ENCODE data around the gene NIPSNAP3A. TPM values are rescaled to one million over a fixed set of nuclear protein-coding genes. Genes with fewer than 3 reads are reported as not detected.

NIPSNAP3A gene
- polyA plus RNA-seq, 1 donor (not counting 4 experiments of a cell fraction or from before 2014, with no cell fraction given) = 48.0 TPM

- Histone ChIP-seq H3K4me1 (ENCODE audit: control insufficient read depth, extremely low read depth, insufficient read depth, low read length) (peaks cover 7% of the 10 kb centered on the region), H3K9me1 (ENCODE audit: control insufficient read depth, extremely low read depth, insufficient read depth, low read length) (no peaks in the 10 kb centered on the region), H3K4me3 (ENCODE audit: control insufficient read depth in 2 of 3, extremely low read depth in 1 of 3, insufficient read depth in 2 of 3, low read depth in 1 of 3, low read length in 3 of 3) (no peak overlapping the region), H3K9ac (ENCODE audit: control insufficient read depth, extremely low read depth, insufficient read depth, low read length) (no peak overlapping the region), H3K36me3 (ENCODE audit: control insufficient read depth in 2 of 2, extremely low read depth in 1 of 2, insufficient read depth in 2 of 2, low read length in 2 of 2) (peaks cover 5 to 6% of the 10 kb centered on the region in 2 experiments), H3K4me2 (ENCODE audit: control insufficient read depth, extremely low read depth, insufficient read depth, low read depth, low read length) (no peak overlapping the region), H3K9me3 (ENCODE audit: control insufficient read depth, low read depth, low read length) (no peaks in the 10 kb centered on the region), H3K27me3 (ENCODE audit: control insufficient read depth, extremely low read depth, insufficient read depth, low read length) (no peaks in the 10 kb centered on the region), H3K79me2 (ENCODE audit: control insufficient read depth, insufficient read depth, low read length) (no peaks in the 10 kb centered on the region), H2AFZ (ENCODE audit: control insufficient read depth, low read length) (no peak overlapping the region), H4K20me1 (ENCODE audit: control insufficient read depth, extremely low read depth, insufficient read depth, low read length) (no peaks in the 10 kb centered on the region), H3K27ac (ENCODE audit: control insufficient read depth, insufficient read depth, low read length) (no peak overlapping the region)
- no peak for TF ChIP-seq EZH2 (IDR thresholded peaks at IDR 0.05; ENCODE audit: low read length)
- dilution Hi-C loops (cut with MboI; ENCODE audit: extremely low pct_ligation_motif_present, low sequenced_read_pairs) = no loop called here
- FAIRE-seq = no peak
- no peak for DNase-seq (ENCODE audit: low read depth, low spot score)
Measured at GRCh38 chr9:104779946-104780535, 32.6 kb downstream of the NIPSNAP3A start.

- no peaks in the 10 kb centered on the region for H4K20me1 ChIP-seq (ENCODE audit: control insufficient read depth, extremely low read depth, insufficient read depth, low read length)
- H3K9me3 ChIP-seq (ENCODE audit: control insufficient read depth, low read depth, low read length) = no peaks in the 10 kb centered on the region
- dilution Hi-C loops (cut with MboI; ENCODE audit: extremely low pct_ligation_motif_present, low sequenced_read_pairs) = no loop called here
- H3K36me3 ChIP-seq (ENCODE audit: control insufficient read depth in 2 of 2, extremely low read depth in 1 of 2, insufficient read depth in 2 of 2, low read length in 2 of 2) = peaks cover 10% of the 10 kb centered on the region in 2 experiments
- H3K27me3 ChIP-seq (ENCODE audit: control insufficient read depth, extremely low read depth, insufficient read depth, low read length) = no peaks in the 10 kb centered on the region
- no peaks in the 10 kb centered on the region for H3K9me1 ChIP-seq (ENCODE audit: control insufficient read depth, extremely low read depth, insufficient read depth, low read length)
- FAIRE-seq = no peak
- TF ChIP-seq EZH2 (IDR thresholded peaks at IDR 0.05; ENCODE audit: low read length) = no peak
- peak in 1 of 3 experiments; percentile 6 for TF ChIP-seq CTCF (optimal IDR thresholded peaks at IDR 0.05 in 1 of 3, IDR thresholded peaks at IDR 0.05 in 1 of 3, conservative IDR thresholded peaks at IDR 0.05 in 1 of 3; ENCODE audit: extremely low read depth in 1 of 3, insufficient read depth in 2 of 3, low read length in 3 of 3)
- no peak overlapping the region for H3K9ac ChIP-seq (ENCODE audit: control insufficient read depth, extremely low read depth, insufficient read depth, low read length)
- no peaks in the 10 kb centered on the region for H3K79me2 ChIP-seq (ENCODE audit: control insufficient read depth, insufficient read depth, low read length)
- H3K4me1 ChIP-seq (ENCODE audit: control insufficient read depth, extremely low read depth, insufficient read depth, low read length) = peaks cover 5% of the 10 kb centered on the region
- no peak overlapping the region for H3K4me2 ChIP-seq (ENCODE audit: control insufficient read depth, extremely low read depth, insufficient read depth, low read depth, low read length)
- no peak overlapping the region for H3K4me3 ChIP-seq (ENCODE audit: control insufficient read depth in 2 of 3, extremely low read depth in 1 of 3, insufficient read depth in 2 of 3, low read depth in 1 of 3, low read length in 3 of 3)
- H3K27ac ChIP-seq (ENCODE audit: control insufficient read depth, insufficient read depth, low read length) = no peak overlapping the region
- DNase-seq (ENCODE audit: low read depth, low spot score) = no peak
- H2AFZ ChIP-seq (ENCODE audit: control insufficient read depth, low read length) = no peak overlapping the region
Measured at GRCh38 chr9:104780796-104781395, 33.4 kb downstream of the NIPSNAP3A start.
